Esophagus muscularis mucosa (tissue), 4 donors: ENCODE data around the gene BLCAP. TPM values are rescaled to one million over a fixed set of nuclear protein-coding genes. Genes with fewer than 3 reads are reported as not detected.

ENCODE experiments used
- DNase-seq: peaks from one replicate; pipeline ENCODE4 v3.0.0-alpha.2; 2017; ENCODE audit errors: extremely low spot score
- H3K27ac ChIP-seq, 4 donors: fragments of 200-600 bp; sonication (generic); replicated peaks in 1 of 4; 1 replicate in 3 of 4; 2 replicates in 1 of 4; pipeline ENCODE4 v1.5.1; 2016 to 2019; ENCODE audit warnings: mild to moderate bottlenecking in 1 of 4
- H3K27me3 ChIP-seq, 4 donors: fragments of 200-600 bp; sonication (generic); one replicate each; pipeline versions ENCODE4 v1.5.1 to v1.6.0; 2016 to 2019
- H3K36me3 ChIP-seq, 4 donors: fragments of 200-600 bp; sonication (generic); one replicate each; pipeline ENCODE4 v1.5.1; 2016 to 2019
- H3K4me1 ChIP-seq, 4 donors: fragments of 200-600 bp; sonication (generic); one replicate each; pipeline ENCODE4 v1.5.1; 2016 to 2019
- H3K4me3 ChIP-seq, 4 donors: fragments of 200-600 bp; sonication (generic); 1 replicate in 2 of 4; 2 replicates in 2 of 4; pipeline ENCODE4 v1.5.1; 2016 to 2019; ENCODE audit warnings: mild to moderate bottlenecking in 4 of 4, moderate library complexity in 1 of 4
- H3K9me3 ChIP-seq, 4 donors: fragments of 200-600 bp; sonication (generic); 1 replicate in 3 of 4; 2 replicates in 1 of 4; pipeline ENCODE4 v1.5.1; 2016 to 2019
- CTCF ChIP-seq, 3 experiments: fragments of 200-600 bp in 2 of 3; fragments of 450-650 bp in 1 of 3; sonication (generic) in 2 of 3; IDR thresholded peaks; one replicate each; pipeline ENCODE4 v1.5.1; 2017 to 2019; ENCODE audit warnings: antibody characterized with exemption in 3 of 3, mild to moderate bottlenecking in 2 of 3, moderate library complexity in 1 of 3
- EP300 ChIP-seq: sonication (generic); formaldehyde crosslinking; IDR thresholded peaks from one replicate; pipeline ENCODE4 v1.6.1; 2017; ENCODE audit warnings: antibody characterized with exemption
- POLR2A ChIP-seq: fragments of 450-650 bp; IDR thresholded peaks from one replicate; pipeline ENCODE4 v1.6.1; 2017; ENCODE audit warnings: antibody characterized with exemption, moderate library complexity, mild to moderate bottlenecking, low read depth
- POLR2AphosphoS5 ChIP-seq, 2 donors: sonication (generic); formaldehyde crosslinking; IDR thresholded peaks; one replicate each; pipeline ENCODE4 v1.6.1; 2017; ENCODE audit warnings: antibody characterized with exemption in 2 of 2
- WGBS: methylation state at CpG from one replicate; pipeline ENCODE4 v1.1.5; 2018; 5-methylcytosine and 5-hydroxymethylcytosine counted together
- intact Hi-C: fragments of 100-400 bp; cut with DNase I; formaldehyde crosslinking; loops from one replicate; pipeline ENCODE4 v1.15.1; 2023
- total RNA-seq, 4 donors: library from RNA; depleted of rRNA; stranded (reverse); fragments of >200 nt; gene quantifications; one replicate each; pipeline versions ENCODE4 v1.1.0 to v1.2.1, GENCODE V29; 2016

The BLCAP gene
- total RNA-seq, 4 donors from 2014 or later = 41.9 to 59.6 (median 50.9) TPM

GRCh38 chr20:37515876-37516275 is 11.8 kb downstream of the BLCAP start:
- Histone ChIP-seq H3K36me3 (peaks cover 5 to 66% (median 48%) of the 10 kb centered on the region in 4 donors), H3K4me3 (no peak overlapping the region), H3K9me3 (no peaks in the 10 kb centered on the region), H3K27me3 (no peaks in the 10 kb centered on the region), H3K4me1 (peaks cover 53 to 83% (median 54%) of the 10 kb centered on the region in 4 donors), H3K27ac (no peak overlapping the region)
- no peak for TF ChIP-seq EP300
- TF ChIP-seq CTCF (IDR thresholded peaks at IDR 0.05) = no peak
- TF ChIP-seq POLR2A = no peak
- no peak for TF ChIP-seq POLR2AphosphoS5 (IDR thresholded peaks at IDR 0.05)
- no peak for DNase-seq
- WGBS = 74% methylated on average over 4 of the region's 4 CpGs
- intact Hi-C loops = no loop called here

GRCh38 chr20:37513779-37514359 is 13.8 kb downstream of the BLCAP start:
- 88% methylated on average over 4 of the region's 4 CpGs for WGBS
- H3K4me3 ChIP-seq = no peak overlapping the region
- H3K4me1 ChIP-seq = peaks cover 33 to 63% (median 35%) of the 10 kb centered on the region in 4 donors
- H3K27me3 ChIP-seq = no peaks in the 10 kb centered on the region
- H3K9me3 ChIP-seq = no peaks in the 10 kb centered on the region
- H3K36me3 ChIP-seq = peaks cover 5 to 79% (median 58%) of the 10 kb centered on the region in 4 donors
- no peak for TF ChIP-seq POLR2A
- no peak for TF ChIP-seq EP300
- TF ChIP-seq POLR2AphosphoS5 (IDR thresholded peaks at IDR 0.05) = no peak
- TF ChIP-seq CTCF (IDR thresholded peaks at IDR 0.05) = no peak
- no peak overlapping the region for H3K27ac ChIP-seq
- DNase-seq = no peak
- intact Hi-C loops = no loop called here

- intact Hi-C loops = no loop called here
- Histone ChIP-seq H3K27ac (no peak overlapping the region), H3K4me3 (no peak overlapping the region), H3K27me3 (no peaks in the 10 kb centered on the region), H3K9me3 (no peaks in the 10 kb centered on the region), H3K36me3 (peaks cover 5 to 72% (median 50%) of the 10 kb centered on the region in 4 donors), H3K4me1 (peaks cover 11 to 47% (median 14%) of the 10 kb centered on the region in 4 donors)
- no peak for DNase-seq
- TF ChIP-seq CTCF (IDR thresholded peaks at IDR 0.05) (no peak), POLR2AphosphoS5 (IDR thresholded peaks at IDR 0.05) (no peak), EP300 (no peak), POLR2A (no peak)
- 97% methylated on average over 6 of the region's 6 CpGs for WGBS
Measured at GRCh38 chr20:37511610-37512275, 15.9 kb downstream of the BLCAP start.

- DNase-seq = no peak
- Histone ChIP-seq H3K9me3 (no peaks in the 10 kb centered on the region), H3K27ac (no peak overlapping the region), H3K27me3 (no peaks in the 10 kb centered on the region), H3K4me1 (peaks cover 0 to 42% (median 8%) of the 10 kb centered on the region in 4 donors), H3K4me3 (no peak overlapping the region), H3K36me3 (peaks cover 0 to 68% (median 45%) of the 10 kb centered on the region in 4 donors)
- TF ChIP-seq CTCF (IDR thresholded peaks at IDR 0.05) = no peak
- TF ChIP-seq POLR2A = no peak
- TF ChIP-seq POLR2AphosphoS5 (IDR thresholded peaks at IDR 0.05) = no peak
- TF ChIP-seq EP300 = no peak
- intact Hi-C loops = no loop called here
- WGBS = 97% methylated on average over 5 of the region's 5 CpGs
Measured at GRCh38 chr20:37510226-37510625, 17.4 kb downstream of the BLCAP start.
